ENCODE data around the gene MINK1. TPM values are rescaled to one million over a fixed set of nuclear protein-coding genes. Genes with fewer than 3 reads are reported as not detected.
"Not testable (repeated sequence)": the region's sequence is repeated elsewhere in the genome, so short reads cannot be mapped to it uniquely, and the experiment has no call there.

The MINK1 gene
- polyA plus RNA-seq, 4 donors: 56.6 to 69.2 (median 59.0) TPM

DNA sequence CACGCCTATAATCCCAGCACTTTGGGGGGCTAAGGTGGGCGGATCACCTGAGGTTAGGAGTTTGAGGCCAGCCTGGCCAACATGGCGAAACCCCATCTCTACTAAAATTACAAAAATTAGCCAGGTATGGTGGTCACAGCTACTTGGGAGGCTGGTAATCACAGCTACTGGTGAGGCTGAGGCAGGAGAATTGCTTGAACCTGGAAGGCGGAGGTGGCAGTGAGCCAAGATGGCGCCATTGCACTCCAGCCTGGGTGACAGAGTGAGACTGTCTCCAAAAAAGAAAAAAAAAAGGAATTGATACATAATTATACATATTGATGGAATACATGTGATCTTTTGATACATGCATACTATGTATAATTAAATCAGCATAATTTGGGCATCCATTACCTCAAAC is 34.4 kb downstream of the MINK1 start:
- not testable (repeated sequence) for DNase-seq (ENCODE audit: low read depth in 4 of 4, low spot score in 3 of 4)

- DNase-seq (ENCODE audit: low read depth in 4 of 4, low spot score in 3 of 4): not testable (repeated sequence)
These were observed 36.2 kb downstream of the MINK1 start for GRCh38 chr17:4869058-4869998.

DNA sequence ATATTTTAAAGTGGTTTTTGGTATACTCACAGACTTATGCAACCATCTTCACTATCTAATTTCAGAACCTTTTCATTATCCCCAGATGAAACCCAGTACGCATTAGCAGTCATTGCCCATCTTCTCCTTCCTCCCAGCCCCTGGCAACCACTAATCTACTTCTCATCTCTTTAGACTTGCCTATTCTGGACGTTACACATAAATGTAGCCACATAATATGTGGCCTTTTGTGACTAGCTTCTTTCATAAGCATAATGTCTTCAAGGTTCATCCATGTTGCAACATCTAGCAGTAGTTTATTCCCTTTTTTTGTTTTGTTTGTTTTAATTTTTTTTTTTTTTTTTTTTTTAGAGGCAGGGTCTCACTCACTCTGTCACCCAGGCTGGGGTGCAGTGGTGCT is 37.7 kb downstream of the MINK1 start:
- DNase-seq (ENCODE audit: low read depth in 4 of 4, low spot score in 3 of 4): no peak

DNA sequence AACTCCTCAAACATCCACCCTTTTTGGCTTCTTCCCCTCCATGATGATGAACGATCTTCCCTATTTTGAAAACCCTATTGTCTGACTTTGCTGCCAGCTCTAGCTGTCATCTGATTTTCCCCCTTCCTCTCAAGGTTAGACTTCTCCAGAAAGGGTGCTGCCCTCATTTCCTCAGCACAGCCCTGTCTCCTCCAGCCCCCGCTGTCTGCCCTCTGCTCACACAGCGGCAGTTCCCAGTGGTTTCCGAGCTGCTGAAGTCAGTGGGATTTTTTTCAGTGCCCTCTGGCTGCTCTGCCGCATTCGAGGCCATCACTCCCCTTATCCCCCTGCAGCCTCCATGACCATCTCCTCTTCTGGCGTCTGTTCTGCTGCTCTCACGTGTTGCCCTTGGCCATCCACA is 39.6 kb downstream of the MINK1 start:
- no peak for DNase-seq (ENCODE audit: low read depth in 4 of 4, low spot score in 3 of 4)

DNA sequence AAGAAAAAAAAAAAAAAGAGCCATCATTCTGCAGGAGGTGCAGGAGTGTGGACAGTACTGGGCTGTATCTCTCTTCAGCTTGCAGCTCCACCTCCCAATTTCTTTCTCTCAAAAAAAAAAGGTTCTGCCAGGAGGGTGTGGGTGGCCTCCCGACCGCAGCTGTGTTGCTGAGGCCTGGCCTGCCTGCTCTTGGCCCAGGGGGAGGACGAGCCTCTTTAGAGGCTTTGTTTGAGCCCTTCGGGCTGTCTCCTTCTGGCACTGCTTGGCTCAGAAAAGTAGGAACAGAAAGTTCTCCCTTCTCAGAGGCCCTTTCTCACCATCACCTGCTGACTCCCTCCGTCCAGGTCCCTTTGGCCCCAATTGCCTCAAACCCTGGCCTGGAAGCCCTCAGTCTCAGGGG is 43.9 kb downstream of the MINK1 start:
- no peak for DNase-seq (ENCODE audit: low read depth in 4 of 4, low spot score in 3 of 4)

DNA sequence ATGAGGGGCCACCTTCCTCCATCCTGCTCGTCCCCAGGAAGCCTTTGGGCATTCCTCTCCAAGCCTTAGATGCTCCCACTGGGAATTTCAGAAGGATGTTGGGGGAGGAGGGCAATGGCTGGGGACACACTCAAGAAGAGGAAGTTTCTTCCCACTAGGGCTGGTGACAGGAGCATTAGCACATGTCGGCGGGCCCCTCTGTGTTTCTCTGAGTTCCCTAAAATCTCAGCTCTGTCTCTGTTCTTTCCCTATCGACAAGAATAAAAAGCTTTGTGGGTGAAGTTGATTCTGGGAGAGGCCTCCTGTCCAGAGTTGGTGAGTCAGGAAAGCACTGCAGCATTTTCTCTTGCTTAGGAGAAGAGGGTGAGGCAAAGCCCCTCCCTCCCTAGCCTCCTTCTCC is 46.5 kb downstream of the MINK1 start:
- no peak for DNase-seq (ENCODE audit: low read depth in 4 of 4, low spot score in 3 of 4)

- no peak for DNase-seq (ENCODE audit: low read depth in 4 of 4, low spot score in 3 of 4)
These were observed 47.7 kb downstream of the MINK1 start for GRCh38 chr17:4880857-4881256.

- no peak for DNase-seq (ENCODE audit: low read depth in 4 of 4, low spot score in 3 of 4)
These were observed 48.8 kb downstream of the MINK1 start for GRCh38 chr17:4881761-4882555.

DNA sequence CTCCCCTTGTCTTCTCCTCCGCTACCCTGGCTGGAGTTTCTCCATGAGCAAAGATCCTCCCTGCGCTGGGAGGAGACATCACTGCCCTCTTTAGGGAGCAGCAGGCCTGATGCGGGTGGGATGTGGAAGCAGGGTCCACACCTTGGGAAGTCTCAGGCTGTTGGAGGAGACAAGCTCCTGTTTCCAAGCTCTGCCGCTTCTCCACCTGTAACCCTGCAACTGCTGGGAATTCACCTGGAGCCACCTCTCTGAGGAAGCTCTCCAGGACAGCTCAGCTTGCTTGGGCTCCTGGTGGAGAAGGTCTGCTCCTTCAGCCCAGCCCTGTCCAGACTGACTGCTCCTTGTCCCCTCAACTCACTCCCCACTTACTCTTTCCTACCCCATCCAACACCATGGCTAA is 51.3 kb downstream of the MINK1 start:
- DNase-seq (ENCODE audit: low read depth in 4 of 4, low spot score in 3 of 4): no peak

DNA sequence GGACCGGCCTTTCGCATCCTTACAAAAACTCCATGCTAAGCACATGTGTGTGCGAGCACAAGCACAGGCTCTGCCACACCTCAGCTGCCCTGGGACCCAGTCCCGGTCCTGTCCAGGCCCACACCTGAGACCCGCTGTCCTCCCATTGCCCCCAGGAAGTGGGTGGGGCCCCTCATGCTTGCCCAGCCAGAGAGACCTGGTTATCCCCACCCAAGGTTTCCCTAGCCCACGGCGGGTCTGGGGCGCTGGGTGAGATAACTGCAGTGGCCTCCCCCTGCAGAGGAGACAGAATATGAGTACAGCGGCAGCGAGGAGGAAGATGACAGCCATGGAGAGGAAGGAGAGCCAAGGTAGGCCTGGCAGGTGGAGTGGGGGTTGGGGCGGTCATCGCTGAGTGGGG is 53.7 kb downstream of the MINK1 start:
- DNase-seq (ENCODE audit: low read depth in 4 of 4, low spot score in 3 of 4): no peak

DNA sequence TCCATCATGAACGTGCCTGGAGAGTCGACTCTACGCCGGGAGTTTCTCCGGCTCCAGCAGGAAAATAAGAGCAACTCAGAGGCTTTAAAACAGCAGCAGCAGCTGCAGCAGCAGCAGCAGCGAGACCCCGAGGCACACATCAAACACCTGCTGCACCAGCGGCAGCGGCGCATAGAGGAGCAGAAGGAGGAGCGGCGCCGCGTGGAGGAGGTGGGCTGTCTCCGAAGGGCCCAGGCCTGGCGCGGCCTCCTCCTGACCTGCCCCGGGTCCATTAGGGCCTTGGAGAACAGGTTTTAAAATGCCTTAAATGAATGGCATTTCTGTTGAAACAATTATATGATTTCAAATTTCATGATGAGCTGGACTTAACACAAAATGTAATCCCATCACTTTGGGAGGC is 54.4 kb downstream of the MINK1 start:
- DNase-seq (ENCODE audit: low read depth in 4 of 4, low spot score in 3 of 4): no peak

- DNase-seq (ENCODE audit: low read depth in 4 of 4, low spot score in 3 of 4): no peak
These were observed 58.6 kb downstream of the MINK1 start for GRCh38 chr17:4891411-4892410.

DNA sequence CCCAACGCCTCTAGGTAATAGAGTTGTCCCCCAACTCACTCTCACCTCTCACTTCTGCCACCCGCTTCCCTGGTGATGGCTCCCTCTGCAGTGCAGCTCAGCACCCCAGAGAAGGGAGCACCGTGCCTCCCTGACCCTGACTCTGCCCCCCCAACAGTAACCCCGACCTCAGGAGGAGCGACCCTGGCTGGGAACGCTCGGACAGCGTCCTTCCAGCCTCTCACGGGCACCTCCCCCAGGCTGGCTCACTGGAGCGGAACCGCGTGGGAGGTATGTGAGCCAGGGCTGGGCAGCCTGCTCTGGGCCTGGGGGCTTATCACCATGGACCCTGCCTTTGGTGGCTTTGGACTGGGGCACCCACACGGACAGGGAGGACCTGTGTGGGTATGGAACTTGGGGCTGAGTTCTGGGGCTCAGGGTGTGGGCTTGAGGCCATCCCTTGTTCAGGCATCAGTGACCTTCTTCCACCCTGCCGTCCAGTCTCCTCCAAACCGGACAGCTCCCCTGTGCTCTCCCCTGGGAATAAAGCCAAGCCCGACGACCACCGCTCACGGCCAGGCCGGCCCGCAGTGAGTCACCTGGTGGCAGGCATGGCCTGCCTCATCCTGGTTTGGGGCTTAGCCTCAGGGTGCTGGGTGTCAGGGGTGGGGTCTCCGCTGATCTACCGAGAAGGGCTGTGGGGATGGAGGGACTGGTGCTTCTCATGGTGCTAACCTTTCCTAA is 59.5 kb downstream of the MINK1 start:
- no peak for DNase-seq (ENCODE audit: low read depth in 4 of 4, low spot score in 3 of 4)

DNA sequence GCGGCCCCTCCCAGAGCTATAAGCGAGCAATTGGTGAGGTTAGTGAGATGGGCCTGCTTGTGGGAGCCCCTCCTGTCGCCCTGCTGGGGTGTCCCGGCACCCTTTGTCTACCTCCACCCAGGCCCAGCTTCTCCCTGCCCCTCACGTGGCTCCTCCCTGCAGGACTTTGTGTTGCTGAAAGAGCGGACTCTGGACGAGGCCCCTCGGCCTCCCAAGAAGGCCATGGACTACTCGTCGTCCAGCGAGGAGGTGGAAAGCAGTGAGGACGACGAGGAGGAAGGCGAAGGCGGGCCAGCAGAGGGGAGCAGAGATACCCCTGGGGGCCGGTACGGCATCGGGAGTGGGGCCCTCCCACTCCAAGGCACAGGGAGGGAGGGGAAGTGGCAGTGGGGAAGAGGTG is 60.1 kb downstream of the MINK1 start:
- DNase-seq (ENCODE audit: low read depth in 4 of 4, low spot score in 3 of 4): no peak

DNA sequence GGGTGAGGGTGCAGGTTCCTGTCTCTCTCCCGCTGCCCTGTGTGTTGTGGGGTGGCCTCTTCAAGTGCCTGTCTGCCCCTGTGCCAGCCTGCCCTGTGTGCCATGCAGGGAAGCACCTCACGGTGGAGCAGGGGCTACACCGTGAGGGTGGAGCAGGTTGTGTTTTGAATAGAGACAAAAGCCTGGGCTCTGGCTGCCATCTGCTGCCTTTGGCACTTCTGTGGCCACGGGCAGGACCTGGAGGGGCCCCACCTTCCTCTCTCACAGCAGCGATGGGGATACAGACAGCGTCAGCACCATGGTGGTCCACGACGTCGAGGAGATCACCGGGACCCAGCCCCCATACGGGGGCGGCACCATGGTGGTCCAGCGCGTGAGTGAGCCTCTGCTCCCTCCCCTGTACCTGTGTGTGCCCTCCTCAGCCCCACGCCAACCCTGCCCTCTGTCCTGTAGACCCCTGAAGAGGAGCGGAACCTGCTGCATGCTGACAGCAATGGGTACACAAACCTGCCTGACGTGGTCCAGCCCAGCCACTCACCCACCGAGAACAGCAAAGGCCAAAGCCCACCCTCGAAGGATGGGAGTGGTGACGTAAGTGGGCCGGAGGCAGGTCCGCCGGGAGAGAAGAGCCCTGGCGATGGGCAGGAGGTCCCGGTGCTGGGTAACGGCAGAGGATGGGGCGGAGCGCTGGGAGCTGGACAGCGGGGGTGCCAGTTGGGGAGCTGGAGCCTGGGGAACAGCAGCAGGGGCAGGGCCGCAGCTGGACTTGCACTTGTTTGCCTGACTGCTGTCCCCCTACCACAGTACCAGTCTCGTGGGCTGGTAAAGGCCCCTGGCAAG is 60.8 kb downstream of the MINK1 start:
- no peak for DNase-seq (ENCODE audit: low read depth in 4 of 4, low spot score in 3 of 4)

DNA sequence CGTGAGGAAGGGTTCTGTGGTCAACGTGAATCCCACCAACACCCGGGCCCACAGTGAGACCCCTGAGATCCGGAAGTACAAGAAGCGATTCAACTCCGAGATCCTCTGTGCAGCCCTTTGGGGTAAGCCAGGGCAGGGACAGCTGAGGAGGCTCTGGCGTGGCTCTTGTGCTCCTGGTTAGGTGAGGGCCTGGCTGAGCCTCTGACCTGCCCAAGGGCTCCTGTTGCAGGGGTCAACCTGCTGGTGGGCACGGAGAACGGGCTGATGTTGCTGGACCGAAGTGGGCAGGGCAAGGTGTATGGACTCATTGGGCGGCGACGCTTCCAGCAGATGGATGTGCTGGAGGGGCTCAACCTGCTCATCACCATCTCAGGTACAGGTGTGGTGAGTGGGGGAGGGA is 62.0 kb downstream of the MINK1 start:
- no peak for DNase-seq (ENCODE audit: low read depth in 4 of 4, low spot score in 3 of 4)

DNA sequence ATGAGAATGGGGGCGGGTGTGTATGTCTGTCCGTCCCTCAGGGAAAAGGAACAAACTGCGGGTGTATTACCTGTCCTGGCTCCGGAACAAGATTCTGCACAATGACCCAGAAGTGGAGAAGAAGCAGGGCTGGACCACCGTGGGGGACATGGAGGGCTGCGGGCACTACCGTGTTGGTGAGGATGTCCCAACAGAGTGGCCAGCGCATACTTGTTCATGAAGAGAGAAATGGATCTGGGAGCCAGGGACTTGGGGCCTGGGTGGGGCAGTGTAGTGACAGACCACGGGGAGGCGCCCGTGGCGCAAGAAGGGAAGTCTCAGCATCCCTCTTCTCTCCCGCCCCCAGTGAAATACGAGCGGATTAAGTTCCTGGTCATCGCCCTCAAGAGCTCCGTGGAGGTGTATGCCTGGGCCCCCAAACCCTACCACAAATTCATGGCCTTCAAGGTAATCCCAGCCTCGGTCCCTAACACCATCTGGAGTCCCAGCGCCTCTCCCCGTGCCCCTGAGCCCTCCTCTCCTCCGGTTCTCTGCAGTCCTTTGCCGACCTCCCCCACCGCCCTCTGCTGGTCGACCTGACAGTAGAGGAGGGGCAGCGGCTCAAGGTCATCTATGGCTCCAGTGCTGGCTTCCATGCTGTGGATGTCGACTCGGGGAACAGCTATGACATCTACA is 62.7 kb downstream of the MINK1 start:
- no peak for DNase-seq (ENCODE audit: low read depth in 4 of 4, low spot score in 3 of 4)

All from right renal pelvis (tissue), 4 donors.